Peyer's patch (tissue), 4 donors: ENCODE data around the gene RFX3.

Experiments
- CTCF ChIP-seq, 6 experiments: fragments of 450-650 bp in 4 of 6; fragments of 200-600 bp in 2 of 6; sonication (generic) in 1 of 6; IDR thresholded peaks; one replicate each; pipeline ENCODE4 v1.5.1; 2017 to 2019; ENCODE audit warnings: antibody characterized with exemption in 6 of 6, mild to moderate bottlenecking in 3 of 6, moderate library complexity in 1 of 6
- POLR2A ChIP-seq, 2 donors: fragments of 450-650 bp; IDR thresholded peaks; one replicate each; pipeline ENCODE4 v1.5.1; 2017; ENCODE audit warnings: antibody characterized with exemption in 2 of 2, mild to moderate bottlenecking in 2 of 2, moderate library complexity in 2 of 2

DNA sequence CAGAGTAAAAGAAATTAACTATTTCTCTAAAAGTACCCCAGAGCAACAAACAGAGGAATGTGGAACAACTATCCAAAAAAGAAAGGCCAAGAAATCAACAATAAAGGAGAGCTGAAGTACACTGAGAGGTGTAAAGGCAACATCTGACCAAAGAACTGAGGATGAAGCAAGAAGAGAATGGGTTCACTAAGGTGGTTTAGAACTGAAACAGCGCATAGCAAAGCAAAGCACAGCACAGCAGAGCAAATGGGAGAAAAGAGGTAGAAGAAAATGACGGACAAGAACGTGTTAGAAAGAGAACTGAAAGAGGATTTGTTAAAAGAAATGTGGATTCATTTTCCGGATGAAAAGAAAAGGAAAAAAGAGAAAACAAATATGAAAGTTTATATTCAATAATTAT is 25.8 kb downstream of the RFX3 start:
- TF ChIP-seq CTCF (IDR thresholded peaks at IDR 0.05) (no peak), POLR2A (IDR thresholded peaks at IDR 0.05) (no peak)
